DND-41 (cell line): ENCODE results near the gene GRIP2.

Source experiments
- ATAC-seq: fragments of 200-7000 bp; cut with Tn5 transposase; 3 replicates; pipeline ENCODE4 v1.9.1; 2021; ENCODE audit warnings: low read depth; ENCODE audit not compliant: insufficient read depth
- DNase-seq: peaks from one replicate; pipeline ENCODE4 v3.0.0-alpha.2; 2020
- H2AFZ ChIP-seq: 2 replicates; pipeline ENCODE4 v1.6.0; 2012; ENCODE audit warnings: low read depth, low read length
- H3K27ac ChIP-seq: 2 replicates; pipeline ENCODE4 v1.5.1; 2012; ENCODE audit warnings: low read length, inconsistent platforms
- H3K27me3 ChIP-seq: fragments of 200-600 bp; sonication (generic); 2 replicates; pipeline ENCODE4 v1.6.0; 2012; ENCODE audit warnings: low read length, mild to moderate bottlenecking, inconsistent platforms; ENCODE audit not compliant: insufficient read depth, poor library complexity
- H3K36me3 ChIP-seq: 2 replicates; pipeline ENCODE4 v1.5.1; 2012; ENCODE audit warnings: low read length, inconsistent platforms; ENCODE audit not compliant: insufficient read depth
- H3K4me1 ChIP-seq: 2 replicates; pipeline ENCODE4 v1.5.1; 2012; ENCODE audit warnings: mild to moderate bottlenecking, low read length; ENCODE audit not compliant: insufficient read depth
- H3K4me2 ChIP-seq: 2 replicates; pipeline ENCODE4 v1.6.0; 2012; ENCODE audit warnings: mild to moderate bottlenecking, moderate library complexity, low read length, inconsistent platforms; ENCODE audit not compliant: insufficient read depth
- H3K4me3 ChIP-seq, 2 experiments: fragments of 200-600 bp in 1 of 2; shearing (Covaris generic) in 1 of 2; 2 replicates each; pipeline ENCODE4 v1.5.1; 2012 to 2016; ENCODE audit warnings: inconsistent platforms in 2 of 2, low read length in 2 of 2, mild to moderate bottlenecking in 2 of 2, low read depth in 1 of 2, moderate library complexity in 1 of 2
- H3K79me2 ChIP-seq: 2 replicates; pipeline ENCODE4 v1.6.0; 2012; ENCODE audit warnings: low read length, inconsistent platforms; ENCODE audit not compliant: insufficient read depth
- H3K9ac ChIP-seq: 2 replicates; pipeline ENCODE4 v1.6.0; 2012; ENCODE audit warnings: low read depth, mild to moderate bottlenecking, inconsistent platforms, low read length, moderate library complexity
- H3K9me3 ChIP-seq: 2 replicates; pipeline ENCODE4 v1.5.1; 2012; ENCODE audit warnings: low read length, moderate library complexity, mild to moderate bottlenecking, inconsistent platforms; ENCODE audit not compliant: insufficient read depth, severe bottlenecking
- H4K20me1 ChIP-seq: 2 replicates; pipeline ENCODE4 v1.6.0; 2012; ENCODE audit warnings: low read length; ENCODE audit not compliant: insufficient read depth
- EZH2 ChIP-seq: IDR thresholded peaks from 3 replicates; pipeline ENCODE4 v1.6.1; 2012; ENCODE audit warnings: borderline replicate concordance, low read depth, mild to moderate bottlenecking, moderate library complexity, low read length, inconsistent platforms; ENCODE audit not compliant: severe bottlenecking
- TF ChIP-seq, protein P1 (sequence below): IDR thresholded peaks from 2 replicates; pipeline ENCODE4 v1.5.1; 2012; ENCODE audit warnings: borderline replicate concordance, low read length, moderate library complexity, mild to moderate bottlenecking; ENCODE audit not compliant: poor library complexity, severe bottlenecking; ENCODE audit errors: extremely low read depth

Gene GRIP2

DNA sequence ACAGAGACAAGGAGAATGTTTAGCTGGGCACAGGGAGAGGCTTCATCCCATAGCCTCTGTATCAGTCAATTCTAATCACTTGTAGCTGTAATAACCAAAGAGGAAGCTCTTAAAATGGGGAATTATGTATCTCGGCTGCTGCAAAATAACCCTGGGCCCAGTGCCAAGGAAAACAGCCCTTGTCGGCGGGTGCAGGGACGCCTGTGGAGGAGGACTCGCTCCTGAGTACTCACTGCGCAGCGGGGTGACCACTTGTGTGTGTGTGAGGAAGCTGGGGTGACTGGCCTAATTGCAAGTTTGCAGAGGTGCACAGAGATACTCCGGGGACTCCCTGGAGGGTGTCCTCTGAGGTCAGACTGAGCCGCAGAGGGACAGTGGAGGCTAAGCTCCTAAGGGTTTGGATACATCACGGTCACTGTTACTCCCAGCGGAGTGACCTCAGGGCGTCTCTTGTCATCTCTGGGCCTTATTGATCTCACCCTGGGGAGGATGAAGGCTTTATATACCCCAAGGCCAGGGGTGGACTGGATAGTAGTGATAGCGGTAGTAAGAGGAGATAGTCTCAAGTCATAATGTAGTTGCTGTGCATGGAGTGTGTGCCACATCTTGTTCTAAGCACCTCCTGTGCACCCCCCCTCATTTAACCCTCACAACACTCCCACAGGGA is 100.5 kb downstream of the GRIP2 start:
- Histone ChIP-seq H4K20me1 (peaks cover 31% of the 10 kb centered on the region), H3K4me1 (no peaks in the 10 kb centered on the region), H3K79me2 (peaks cover 19% of the 10 kb centered on the region; the same call in 1 of the 2 replicates), H3K4me3 (no peak overlapping the region), H3K27me3 (no peaks in the 10 kb centered on the region), H3K36me3 (peaks cover 8% of the 10 kb centered on the region; the same call in 1 of the 2 replicates), H3K27ac (no peak overlapping the region), H2AFZ (no peak overlapping the region), H3K4me2 (no peak overlapping the region), H3K9ac (no peak overlapping the region), H3K9me3 (no peaks in the 10 kb centered on the region)
- DNase-seq (no peak), ATAC-seq (no peak)
- TF ChIP-seq EZH2: no peak
- TF ChIP-seq, protein P1, sequence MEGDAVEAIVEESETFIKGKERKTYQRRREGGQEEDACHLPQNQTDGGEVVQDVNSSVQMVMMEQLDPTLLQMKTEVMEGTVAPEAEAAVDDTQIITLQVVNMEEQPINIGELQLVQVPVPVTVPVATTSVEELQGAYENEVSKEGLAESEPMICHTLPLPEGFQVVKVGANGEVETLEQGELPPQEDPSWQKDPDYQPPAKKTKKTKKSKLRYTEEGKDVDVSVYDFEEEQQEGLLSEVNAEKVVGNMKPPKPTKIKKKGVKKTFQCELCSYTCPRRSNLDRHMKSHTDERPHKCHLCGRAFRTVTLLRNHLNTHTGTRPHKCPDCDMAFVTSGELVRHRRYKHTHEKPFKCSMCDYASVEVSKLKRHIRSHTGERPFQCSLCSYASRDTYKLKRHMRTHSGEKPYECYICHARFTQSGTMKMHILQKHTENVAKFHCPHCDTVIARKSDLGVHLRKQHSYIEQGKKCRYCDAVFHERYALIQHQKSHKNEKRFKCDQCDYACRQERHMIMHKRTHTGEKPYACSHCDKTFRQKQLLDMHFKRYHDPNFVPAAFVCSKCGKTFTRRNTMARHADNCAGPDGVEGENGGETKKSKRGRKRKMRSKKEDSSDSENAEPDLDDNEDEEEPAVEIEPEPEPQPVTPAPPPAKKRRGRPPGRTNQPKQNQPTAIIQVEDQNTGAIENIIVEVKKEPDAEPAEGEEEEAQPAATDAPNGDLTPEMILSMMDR: no peak
